Measurements from ENCODE around the gene SLC17A9. TPM values are rescaled to one million over a fixed set of nuclear protein-coding genes. Genes with fewer than 3 reads are reported as not detected.
A peak's percentile ranks its signal among the peaks of the same experiment; 100 is the strongest.

Gene SLC17A9
- total RNA-seq, 2 donors from 2014 or later, result 10.2 to 11.8 TPM

DNA sequence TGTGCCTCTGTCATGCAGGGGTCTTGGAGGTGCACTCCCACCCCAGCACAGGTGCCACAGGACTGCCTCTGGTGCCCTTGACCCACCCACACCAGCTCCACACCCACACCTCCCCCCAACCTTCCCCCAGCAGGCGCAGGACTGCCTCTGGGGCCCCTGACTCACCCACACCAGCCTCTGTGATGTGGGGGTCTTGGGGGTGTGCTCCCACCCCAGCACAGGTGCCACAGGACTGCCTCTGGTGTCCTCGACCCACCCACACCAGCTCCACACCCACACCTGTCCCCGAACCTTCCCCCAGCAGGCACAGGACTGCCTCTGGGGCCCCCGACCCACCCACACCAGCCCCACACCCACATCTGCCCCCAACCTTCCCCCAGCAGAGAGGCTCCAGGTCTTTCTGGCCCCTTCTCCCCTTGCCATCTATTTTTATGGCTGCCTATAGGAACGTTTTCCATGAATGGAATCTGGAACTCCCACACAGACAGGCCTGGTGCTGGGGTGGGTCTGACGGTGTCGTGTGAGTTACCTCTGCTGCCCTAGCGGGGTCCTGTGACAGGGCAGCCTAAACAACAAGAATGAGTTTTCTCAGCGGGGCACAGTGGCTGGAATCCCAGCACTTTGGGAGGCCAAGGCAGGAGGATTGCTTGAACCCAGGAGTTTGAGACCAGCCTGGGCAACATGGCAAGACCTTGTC is 23.5 kb downstream of the SLC17A9 start:
- no peak for DNase-seq
- Mint-ChIP-seq H3K27me3 (ENCODE audit: low read depth) (peaks cover 47% of the 10 kb centered on the region), H3K27ac (no peak overlapping the region), H3K9me3 (no peaks in the 10 kb centered on the region), H3K4me3 (peak overlapping the region in 1 of 2 donors; percentile 20), H3K36me3 (ENCODE audit: insufficient read depth in 2 of 2) (no peaks in the 10 kb centered on the region), H3K4me1 (ENCODE audit: low read depth) (peaks cover 34% of the 10 kb centered on the region)
- no peak for ATAC-seq (replicated peaks in 1 of 2)

DNA sequence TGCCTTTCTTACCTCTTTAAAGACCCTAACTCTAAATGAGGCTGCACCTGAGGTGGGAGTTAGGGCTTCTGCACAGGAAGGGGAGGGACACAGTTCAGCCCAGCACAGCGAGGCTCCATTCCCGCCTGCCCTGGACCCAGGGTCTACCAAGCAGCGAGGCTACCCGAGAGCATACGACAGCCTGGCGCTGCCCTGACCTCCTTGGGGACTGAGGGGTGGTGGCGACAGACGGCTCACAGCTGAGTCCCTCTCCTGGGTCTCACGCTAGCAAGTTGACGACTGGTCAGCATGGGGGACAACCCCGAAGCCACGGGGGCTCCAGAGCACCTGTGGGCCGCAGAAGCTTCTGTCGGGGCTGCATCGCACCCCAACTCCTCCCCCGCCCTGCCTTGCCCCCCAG is 24.4 kb downstream of the SLC17A9 start:
- ATAC-seq (replicated peaks in 1 of 2) (no peak), DNase-seq (no peak)
- no peaks in the 10 kb centered on the region for H3K36me3 Mint-ChIP-seq (ENCODE audit: insufficient read depth in 2 of 2)
- no peak overlapping the region for H3K4me3 Mint-ChIP-seq
- no peaks in the 10 kb centered on the region for H3K9me3 Mint-ChIP-seq
- H3K4me1 Mint-ChIP-seq (ENCODE audit: low read depth), result peaks cover 37% of the 10 kb centered on the region
- H3K27me3 Mint-ChIP-seq (ENCODE audit: low read depth), result peaks cover 44% of the 10 kb centered on the region
- no peak overlapping the region for H3K27ac Mint-ChIP-seq

DNA sequence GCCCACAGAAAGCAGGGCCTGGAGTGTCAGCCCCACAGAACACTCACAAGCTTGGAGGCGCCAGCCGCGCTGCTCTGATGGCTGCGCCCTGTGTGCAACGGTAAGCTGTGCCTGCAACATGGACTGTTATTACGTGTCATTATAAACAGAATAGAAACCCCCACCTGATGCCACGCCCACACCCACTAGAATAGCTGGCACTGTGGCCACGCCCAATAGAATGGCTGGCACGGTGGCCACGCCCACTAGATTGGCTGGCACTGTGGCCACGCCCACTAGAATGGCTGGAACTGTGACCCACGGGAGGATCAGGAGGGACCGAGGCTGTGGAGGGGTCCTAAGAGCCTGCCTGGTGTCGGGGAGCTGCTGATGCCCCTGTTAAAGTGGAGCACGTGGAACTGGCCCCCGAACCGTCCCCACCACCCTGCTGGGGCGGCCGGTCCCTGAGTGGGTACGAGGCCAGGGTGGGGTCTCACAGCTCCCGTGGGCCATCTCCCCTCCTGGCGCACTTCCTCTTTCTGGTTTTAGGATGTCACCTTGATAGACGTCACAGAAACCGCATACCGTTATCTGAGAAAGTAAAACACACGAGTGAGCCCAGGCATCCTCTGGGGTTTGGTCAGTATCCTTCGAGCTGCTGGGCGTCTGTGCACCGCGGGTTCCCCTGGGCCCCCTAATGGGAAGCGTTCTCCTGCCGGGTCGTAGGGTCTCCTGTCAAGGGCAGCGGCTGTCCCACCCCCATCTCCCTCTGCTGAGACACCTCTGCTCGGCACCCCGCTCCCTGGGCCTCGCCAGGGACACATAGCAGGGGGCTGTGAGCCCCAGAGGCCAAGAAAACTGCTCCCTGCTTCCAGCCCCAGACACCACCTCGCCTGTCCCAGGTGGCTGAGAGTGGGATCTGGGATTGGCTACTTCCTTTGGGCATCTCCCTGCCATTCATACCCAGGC is 25.4 kb downstream of the SLC17A9 start:
- Mint-ChIP-seq H3K27me3 (ENCODE audit: low read depth) (peaks cover 36% of the 10 kb centered on the region), H3K36me3 (ENCODE audit: insufficient read depth in 2 of 2) (no peaks in the 10 kb centered on the region), H3K9me3 (no peaks in the 10 kb centered on the region), H3K4me1 (ENCODE audit: low read depth) (peaks cover 29% of the 10 kb centered on the region), H3K4me3 (peak overlapping the region; percentile 63 to 64), H3K27ac (no peak overlapping the region)
- DNase-seq (peak; percentile 82 to 88), ATAC-seq (replicated peaks in 1 of 2) (peak; percentile 87)

GRCh38 chr20:62978561-62978943 is 26.0 kb downstream of the SLC17A9 start:
- no peak overlapping the region for H3K27ac Mint-ChIP-seq
- DNase-seq, result no peak
- no peaks in the 10 kb centered on the region for H3K9me3 Mint-ChIP-seq
- H3K27me3 Mint-ChIP-seq (ENCODE audit: low read depth), result peaks cover 35% of the 10 kb centered on the region
- H3K4me3 Mint-ChIP-seq, result no peak overlapping the region
- H3K36me3 Mint-ChIP-seq (ENCODE audit: insufficient read depth in 2 of 2), result no peaks in the 10 kb centered on the region
- no peak for ATAC-seq (replicated peaks in 1 of 2)
- peaks cover 29% of the 10 kb centered on the region for H3K4me1 Mint-ChIP-seq (ENCODE audit: low read depth)

DNA sequence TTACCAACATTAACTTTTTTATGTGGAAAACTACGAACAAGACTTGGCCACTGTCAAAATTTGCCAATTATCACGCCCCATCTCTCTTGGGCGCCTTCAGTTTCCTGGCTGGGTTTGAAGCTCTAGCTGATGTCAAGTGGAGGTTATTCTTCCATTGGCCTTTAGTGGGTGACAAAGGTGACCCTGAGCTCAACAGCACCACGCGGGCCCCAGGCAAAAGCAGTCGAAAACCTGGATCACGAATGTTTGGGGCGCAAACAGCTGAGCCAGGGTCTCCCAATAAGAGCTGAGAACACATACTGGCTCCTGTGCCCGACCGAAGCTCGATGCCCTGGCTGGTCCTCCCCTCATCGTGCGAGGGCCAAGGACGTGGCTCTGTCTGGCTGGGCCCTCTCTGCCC is 26.8 kb downstream of the SLC17A9 start:
- Mint-ChIP-seq H3K27ac (no peak overlapping the region), H3K4me3 (no peak overlapping the region), H3K4me1 (ENCODE audit: low read depth) (peaks cover 29% of the 10 kb centered on the region), H3K9me3 (no peaks in the 10 kb centered on the region), H3K27me3 (ENCODE audit: low read depth) (peaks cover 27% of the 10 kb centered on the region), H3K36me3 (ENCODE audit: insufficient read depth in 2 of 2) (no peaks in the 10 kb centered on the region)
- no peak for ATAC-seq (replicated peaks in 1 of 2)
- no peak for DNase-seq

GRCh38 chr20:62979876-62980373 is 27.4 kb downstream of the SLC17A9 start:
- no peaks in the 10 kb centered on the region for H3K9me3 Mint-ChIP-seq
- no peak overlapping the region for H3K4me3 Mint-ChIP-seq
- no peak for ATAC-seq (replicated peaks in 1 of 2)
- DNase-seq, result no peak
- no peak overlapping the region for H3K27ac Mint-ChIP-seq
- peaks cover 21% of the 10 kb centered on the region for H3K27me3 Mint-ChIP-seq (ENCODE audit: low read depth)
- no peaks in the 10 kb centered on the region for H3K36me3 Mint-ChIP-seq (ENCODE audit: insufficient read depth in 2 of 2)
- H3K4me1 Mint-ChIP-seq (ENCODE audit: low read depth), result peaks cover 29% of the 10 kb centered on the region

- Mint-ChIP-seq H3K4me3 (no peak overlapping the region), H3K27me3 (ENCODE audit: low read depth) (peaks cover 21% of the 10 kb centered on the region), H3K4me1 (ENCODE audit: low read depth) (peaks cover 29% of the 10 kb centered on the region), H3K27ac (no peak overlapping the region), H3K9me3 (no peaks in the 10 kb centered on the region), H3K36me3 (ENCODE audit: insufficient read depth in 2 of 2) (no peaks in the 10 kb centered on the region)
- no peak for DNase-seq
- no peak for ATAC-seq (replicated peaks in 1 of 2)
Observed at GRCh38 chr20:62980380-62980960, 28.0 kb downstream of the SLC17A9 start.

DNA sequence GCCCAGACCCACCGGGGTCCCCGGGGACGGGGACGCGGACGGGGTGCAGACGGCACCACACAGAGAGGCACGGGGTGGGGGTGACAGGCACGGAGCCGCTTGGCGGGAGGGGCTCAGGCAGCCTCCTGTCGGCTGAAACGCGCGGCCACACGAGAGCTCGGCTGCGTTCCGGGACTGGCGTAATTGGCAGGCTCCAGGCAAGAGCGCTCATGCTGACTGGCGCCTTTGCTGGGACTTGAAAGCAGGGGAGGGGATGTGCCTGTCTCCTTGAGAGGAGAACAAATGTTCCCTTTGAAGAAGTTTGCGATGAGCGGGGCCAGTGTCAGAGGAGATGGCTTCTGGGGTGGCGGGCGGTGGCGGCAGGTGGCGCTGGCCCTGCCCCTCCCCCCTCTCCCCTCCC is 28.5 kb downstream of the SLC17A9 start:
- Mint-ChIP-seq H3K27me3 (ENCODE audit: low read depth) (peaks cover 21% of the 10 kb centered on the region), H3K27ac (no peak overlapping the region), H3K36me3 (ENCODE audit: insufficient read depth in 2 of 2) (no peaks in the 10 kb centered on the region), H3K4me3 (no peak overlapping the region), H3K4me1 (ENCODE audit: low read depth) (peaks cover 29% of the 10 kb centered on the region), H3K9me3 (no peaks in the 10 kb centered on the region)
- ATAC-seq (replicated peaks in 1 of 2), result no peak
- DNase-seq, result peak; percentile 25 to 48

DNA sequence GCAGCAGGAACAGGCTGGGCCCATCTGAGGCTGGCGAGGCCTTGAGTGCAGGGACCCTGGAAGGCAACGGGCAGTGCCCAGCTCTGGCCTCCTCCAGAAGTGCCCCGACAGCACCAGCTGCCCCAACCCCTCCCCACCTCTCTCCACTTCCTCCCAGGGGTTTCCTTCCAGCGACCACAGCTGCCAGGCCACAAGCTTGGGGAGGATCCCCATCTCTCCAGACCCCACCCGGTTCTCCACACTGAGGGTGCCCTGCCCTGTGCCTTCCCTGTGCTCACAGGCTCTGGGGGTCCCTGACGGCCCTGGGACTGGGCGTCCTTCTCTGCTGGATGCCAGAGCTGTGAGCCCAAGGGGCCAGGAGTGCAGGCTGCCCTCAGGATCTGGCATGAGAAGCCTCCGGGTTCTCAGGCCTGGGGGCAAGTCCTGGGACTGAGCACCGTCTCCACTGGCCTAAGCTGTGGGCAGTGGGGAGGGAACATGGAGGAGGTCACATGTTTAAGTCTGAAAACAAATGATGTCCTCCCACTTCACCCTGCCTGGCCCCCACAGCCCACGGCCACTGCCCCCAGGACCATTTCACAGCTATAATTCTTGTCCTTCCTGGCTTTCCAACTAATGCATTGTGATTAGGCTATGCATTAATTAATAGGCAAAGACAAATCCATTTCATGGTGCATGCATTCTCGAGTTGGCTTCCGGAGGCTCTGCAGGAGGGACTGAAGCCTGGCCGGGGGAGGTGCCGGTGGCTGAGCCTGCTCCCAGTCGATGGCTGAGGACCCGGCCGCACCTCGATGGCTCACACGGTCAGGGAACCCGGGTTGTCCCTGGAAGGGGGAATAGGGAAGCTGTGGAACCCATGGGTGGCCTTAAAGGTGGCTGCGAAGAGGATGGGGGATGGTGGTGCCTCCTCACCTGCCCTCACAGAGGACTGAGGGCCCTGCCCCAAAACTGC is 29.9 kb downstream of the SLC17A9 start:
- Mint-ChIP-seq H3K4me3 (no peak overlapping the region), H3K4me1 (ENCODE audit: low read depth) (peaks cover 27% of the 10 kb centered on the region), H3K27ac (no peak overlapping the region), H3K9me3 (no peaks in the 10 kb centered on the region), H3K36me3 (ENCODE audit: insufficient read depth in 2 of 2) (no peaks in the 10 kb centered on the region), H3K27me3 (ENCODE audit: low read depth) (peaks cover 21% of the 10 kb centered on the region)
- no peak for DNase-seq
- no peak for ATAC-seq (replicated peaks in 1 of 2)

DNA sequence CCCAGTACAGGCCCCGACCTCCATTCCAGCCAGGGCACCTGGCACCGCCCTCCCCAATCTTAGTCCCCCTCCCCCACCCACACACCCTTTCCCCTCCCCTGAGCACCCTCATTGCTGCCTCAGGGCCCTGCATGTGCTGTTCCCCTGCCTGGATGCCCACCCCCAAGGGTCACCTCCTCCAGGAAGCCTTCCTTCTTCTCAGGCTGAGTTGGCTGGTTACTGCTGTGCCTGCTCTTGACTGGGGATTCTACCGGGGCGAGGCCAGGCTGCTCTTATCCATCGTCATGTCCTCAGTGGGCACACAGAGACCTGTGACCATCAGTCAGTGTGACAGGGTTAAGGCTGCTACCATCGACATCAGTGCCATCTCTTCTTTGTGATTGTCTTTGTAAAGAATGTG is 30.7 kb downstream of the SLC17A9 start:
- Mint-ChIP-seq H3K4me1 (ENCODE audit: low read depth) (peaks cover 19% of the 10 kb centered on the region), H3K27ac (no peak overlapping the region), H3K27me3 (ENCODE audit: low read depth) (peaks cover 21% of the 10 kb centered on the region), H3K9me3 (no peaks in the 10 kb centered on the region), H3K36me3 (ENCODE audit: insufficient read depth in 2 of 2) (no peaks in the 10 kb centered on the region), H3K4me3 (no peak overlapping the region)
- DNase-seq, result no peak
- no peak for ATAC-seq (replicated peaks in 1 of 2)

GRCh38 chr20:62984666-62985443 is 32.3 kb downstream of the SLC17A9 start:
- H3K27ac Mint-ChIP-seq, result no peak overlapping the region
- ATAC-seq (replicated peaks in 1 of 2) (no peak), DNase-seq (no peak)
- H3K4me1 Mint-ChIP-seq (ENCODE audit: low read depth), result peaks cover 9% of the 10 kb centered on the region
- peaks cover 13% of the 10 kb centered on the region for H3K27me3 Mint-ChIP-seq (ENCODE audit: low read depth)
- H3K4me3 Mint-ChIP-seq, result no peak overlapping the region
- no peaks in the 10 kb centered on the region for H3K36me3 Mint-ChIP-seq (ENCODE audit: insufficient read depth in 2 of 2)
- H3K9me3 Mint-ChIP-seq, result no peaks in the 10 kb centered on the region

DNA sequence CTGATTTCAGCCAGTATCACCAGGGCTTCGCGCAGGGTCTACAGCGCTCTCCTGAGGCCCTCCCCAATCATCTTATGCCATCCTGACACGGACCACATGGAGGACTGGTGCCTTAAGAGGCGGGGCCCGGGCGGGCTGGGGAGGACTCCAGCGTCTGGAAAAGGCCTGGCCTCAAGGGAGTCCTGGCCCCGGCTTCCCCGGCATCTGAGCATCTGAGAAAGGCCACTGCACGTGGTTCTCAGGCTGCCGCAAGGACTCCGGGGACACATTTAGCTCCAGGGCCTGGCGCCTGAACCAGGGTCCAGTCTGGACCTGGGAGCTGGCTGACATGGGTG is 32.9 kb downstream of the SLC17A9 start:
- Mint-ChIP-seq H3K27me3 (ENCODE audit: low read depth) (peaks cover 8% of the 10 kb centered on the region), H3K4me3 (no peak overlapping the region), H3K36me3 (ENCODE audit: insufficient read depth in 2 of 2) (no peaks in the 10 kb centered on the region), H3K27ac (no peak overlapping the region), H3K4me1 (ENCODE audit: low read depth) (peaks cover 7% of the 10 kb centered on the region), H3K9me3 (no peaks in the 10 kb centered on the region)
- DNase-seq (no peak), ATAC-seq (replicated peaks in 1 of 2) (no peak)
